Panc1 (cell line): Measurements from ENCODE around the gene TGFBR1. TPM values are rescaled to one million over a fixed set of nuclear protein-coding genes. Genes with fewer than 3 reads are reported as not detected.

Experiments used
- ATAC-seq: fragments of 200-7000 bp; cut with Tn5 transposase; 2 replicates; pipeline ENCODE4 v1.9.1; 2020; ENCODE audit warnings: mild to moderate bottlenecking, moderate library complexity
- BruUV-seq: library from RNA; stranded (reverse); fragments of 400-500 nt; replicated peaks from 2 replicates; lab custom pipeline; 2021; lab: Mats Ljungman, UMichigan
- CTCF ChIA-PET: fragments of 300-600 bp; sonication (Branson Sonifier 250); formaldehyde crosslinking; loops from one replicate; lab custom pipeline; 2022; ENCODE audit warnings: antibody characterized with exemption; lab: Charles Lee
- POLR2A ChIA-PET: fragments of 300-600 bp; sonication (Branson Sonifier 250); formaldehyde crosslinking; loops from one replicate; lab custom pipeline; 2022; ENCODE audit warnings: antibody characterized with exemption; lab: Charles Lee
- DNase-seq: peaks from one replicate; pipeline ENCODE4 v3.0.0-alpha.2; 2010; ENCODE audit warnings: low read depth, low spot score
- H3K27ac ChIP-seq: 2 replicates; pipeline ENCODE4 v1.5.1; 2011; ENCODE audit warnings: mild to moderate bottlenecking, low read length, inconsistent platforms
- H3K27me3 ChIP-seq: fragments of 200-500 bp; sonication (Bioruptor generic); 2 replicates; pipeline ENCODE4 v1.6.0; 2014; ENCODE audit warnings: low read length, inconsistent platforms; ENCODE audit not compliant: control insufficient read depth, insufficient read depth
- H3K36me3 ChIP-seq: fragments of 200-500 bp; sonication (Bioruptor generic); 2 replicates; pipeline ENCODE4 v1.5.1; 2014; ENCODE audit warnings: inconsistent platforms, mild to moderate bottlenecking, low read length, moderate library complexity; ENCODE audit not compliant: control insufficient read depth, insufficient read depth
- H3K4me1 ChIP-seq: 2 replicates; pipeline ENCODE4 v1.5.1; 2011; ENCODE audit warnings: inconsistent platforms, mild to moderate bottlenecking, low read length, moderate library complexity; ENCODE audit not compliant: control insufficient read depth, insufficient read depth
- H3K4me3 ChIP-seq, 2 experiments: 2 replicates each; pipeline ENCODE4 v1.5.1; 2011 to 2012; ENCODE audit warnings: low read depth in 2 of 2, low read length in 2 of 2, mild to moderate bottlenecking in 2 of 2, inconsistent platforms in 1 of 2, moderate library complexity in 1 of 2
- H3K9me3 ChIP-seq: fragments of 200-500 bp; sonication (Bioruptor generic); 2 replicates; pipeline ENCODE4 v1.5.1; 2014; ENCODE audit warnings: low read depth, mild to moderate bottlenecking, inconsistent platforms, low read length, moderate library complexity; ENCODE audit not compliant: control insufficient read depth, insufficient read depth
- CTCF ChIP-seq: fragments of 450-650 bp; IDR thresholded peaks from 2 replicates; pipeline ENCODE4 v1.5.1; 2017; ENCODE audit warnings: mild to moderate bottlenecking
- POLR2AphosphoS5 ChIP-seq: IDR thresholded peaks from 2 replicates; pipeline ENCODE4 v1.6.1; 2012; ENCODE audit warnings: mild to moderate bottlenecking, low read depth, low read length, moderate library complexity
- REST ChIP-seq, 2 experiments: IDR thresholded peaks; 2 replicates each; pipeline ENCODE4 v1.6.1; 2011 to 2012; ENCODE audit warnings: low read depth in 2 of 2, control low read depth in 1 of 2, low read length in 1 of 2, mild to moderate bottlenecking in 1 of 2, moderate library complexity in 1 of 2; ENCODE audit not compliant: insufficient read depth in 1 of 2
- SIN3A ChIP-seq: IDR thresholded peaks from 2 replicates; pipeline ENCODE4 v1.6.1; 2012; ENCODE audit warnings: low read depth, mild to moderate bottlenecking, low read length, moderate library complexity, borderline replicate concordance; ENCODE audit not compliant: insufficient read depth
- TCF7L2 ChIP-seq: IDR thresholded peaks from 2 replicates; pipeline ENCODE4 v1.6.1; 2011; ENCODE audit warnings: mild to moderate bottlenecking, low read depth, low read length, inconsistent platforms
- in situ Hi-C: cut with HindIII; loops from 2 replicates; pipeline ENCODE4 v1.10.0; 2016; ENCODE audit warnings: low sequenced_read_pairs, low pct_unique_long_range_greater_than_20kb
- intact Hi-C: fragments of 100-400 bp; cut with micrococcal nuclease; formaldehyde crosslinking; loops from one replicate; pipeline ENCODE4 v1.10.0; 2022; ENCODE audit not compliant: unreplicated experiment
- total RNA-seq: library from RNA; stranded (reverse); gene quantifications from one replicate; pipeline ENCODE4 v1.2.1, GENCODE V29; 2021; ENCODE audit not compliant: unreplicated experiment

TGFBR1 gene
- total RNA-seq, 1 experiment from 2014 or later, result 22.2 TPM

- Histone ChIP-seq H3K36me3 (no peaks in the 10 kb centered on the region), H3K9me3 (no peaks in the 10 kb centered on the region), H3K27ac (no peak overlapping the region), H3K27me3 (no peaks in the 10 kb centered on the region), H3K4me3 (no peak overlapping the region), H3K4me1 (no peaks in the 10 kb centered on the region)
- DNase-seq (no peak), ATAC-seq (no peak)
- ChIA-PET POLR2A (no interaction called here), CTCF (no interaction called here)
- no TSS peak for BruUV-seq
- intact Hi-C loops (no loop called here), in situ Hi-C loops (no loop called here)
- no peak for TF ChIP-seq TCF7L2
- no peak for TF ChIP-seq CTCF
- no peak for TF ChIP-seq POLR2AphosphoS5
- no peak for TF ChIP-seq SIN3A
- TF ChIP-seq REST (IDR thresholded peaks at IDR 0.05; ENCODE audit: insufficient read depth in 1 of 2, low read depth in 2 of 2, low read length in 1 of 2), result no peak
Observed at GRCh38 chr9:99114846-99115500, 10.1 kb downstream of the TGFBR1 start.

GRCh38 chr9:99116003-99116411 is 11.1 kb downstream of the TGFBR1 start:
- Histone ChIP-seq H3K4me3 (no peak overlapping the region), H3K4me1 (no peaks in the 10 kb centered on the region), H3K9me3 (no peaks in the 10 kb centered on the region), H3K27me3 (no peaks in the 10 kb centered on the region), H3K36me3 (no peaks in the 10 kb centered on the region), H3K27ac (no peak overlapping the region)
- in situ Hi-C loops, result no loop called here
- CTCF ChIA-PET, result no interaction called here
- TF ChIP-seq REST (IDR thresholded peaks at IDR 0.05; ENCODE audit: insufficient read depth in 1 of 2, low read depth in 2 of 2, low read length in 1 of 2) (no peak), CTCF (no peak), SIN3A (no peak), POLR2AphosphoS5 (no peak), TCF7L2 (no peak)
- BruUV-seq, result no TSS peak
- ATAC-seq, result no peak
- intact Hi-C loops, result no loop called here
- POLR2A ChIA-PET, result no interaction called here
- no peak for DNase-seq
